ENCODE results near the gene PTCD1. TPM values are rescaled to one million over a fixed set of nuclear protein-coding genes. Genes with fewer than 3 reads are reported as not detected.
"Not testable (repeated sequence)": the region's sequence is repeated elsewhere in the genome, so short reads cannot be mapped to it uniquely, and the experiment has no call there.

PTCD1 gene
- total RNA-seq, 1 experiment from 2014 or later, result 6.5 TPM

DNA sequence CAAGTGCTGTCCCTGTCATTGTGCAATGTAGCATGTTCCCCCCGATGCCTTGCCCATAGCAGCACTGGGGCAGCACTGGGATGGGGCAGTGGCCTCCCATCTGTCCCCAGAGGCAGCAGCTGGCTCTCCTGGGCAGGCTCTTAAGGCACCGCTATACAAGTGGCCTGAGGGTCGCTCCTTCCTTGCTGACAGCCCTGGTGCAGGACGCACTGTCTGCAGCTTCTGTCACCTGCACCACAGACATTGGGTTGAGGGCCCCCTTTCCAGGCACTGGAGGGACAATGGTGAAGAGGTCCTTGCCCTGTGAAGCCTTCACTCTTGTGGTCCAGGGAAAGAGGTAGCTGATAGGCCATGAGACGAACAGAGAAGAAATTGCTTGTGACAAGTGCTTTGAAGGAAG lies 10.7 kb upstream of the PTCD1 start:
- no peak for DNase-seq (ENCODE audit: low read depth)

DNA sequence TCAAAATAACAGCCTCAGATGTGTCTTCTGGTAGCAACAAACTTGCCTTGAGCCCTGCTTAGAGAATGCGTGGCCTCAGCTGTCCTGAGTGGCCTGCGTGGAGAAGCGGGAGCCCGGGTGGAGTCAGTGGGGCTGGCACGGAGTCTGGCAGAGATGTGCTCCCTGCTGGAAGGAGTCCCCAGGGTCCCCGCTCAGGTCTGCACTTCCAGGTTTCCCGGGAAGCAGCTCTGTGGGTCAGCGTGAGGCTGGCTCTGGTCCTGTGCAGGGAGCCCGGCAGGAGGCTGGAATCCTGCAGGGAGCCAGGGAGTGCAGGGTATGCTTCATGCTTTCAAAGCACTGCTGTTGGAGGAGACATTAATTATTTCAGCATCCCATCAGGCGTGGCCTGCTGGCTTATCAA lies 10.3 kb upstream of the PTCD1 start:
- DNase-seq (ENCODE audit: low read depth), result no peak

DNA sequence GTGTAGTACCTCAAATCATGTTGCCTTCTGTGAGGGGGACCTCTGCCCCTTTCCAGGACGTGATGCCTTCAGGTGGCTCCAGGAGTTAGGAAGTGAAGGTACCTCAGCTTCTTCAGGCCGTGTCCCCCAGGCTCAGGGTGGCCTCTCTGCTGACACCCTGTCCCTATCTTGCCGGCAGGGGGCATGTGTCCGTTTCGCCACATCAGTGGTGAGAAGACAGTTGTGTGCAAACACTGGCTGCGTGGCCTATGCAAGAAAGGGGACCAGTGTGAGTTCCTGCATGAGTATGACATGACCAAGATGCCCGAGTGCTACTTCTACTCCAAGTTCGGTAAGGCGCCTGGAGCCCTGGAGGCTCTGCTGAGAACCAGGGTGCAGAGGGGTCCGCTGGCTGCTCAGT lies 9.3 kb upstream of the PTCD1 start:
- DNase-seq (ENCODE audit: low read depth), result no peak

DNA sequence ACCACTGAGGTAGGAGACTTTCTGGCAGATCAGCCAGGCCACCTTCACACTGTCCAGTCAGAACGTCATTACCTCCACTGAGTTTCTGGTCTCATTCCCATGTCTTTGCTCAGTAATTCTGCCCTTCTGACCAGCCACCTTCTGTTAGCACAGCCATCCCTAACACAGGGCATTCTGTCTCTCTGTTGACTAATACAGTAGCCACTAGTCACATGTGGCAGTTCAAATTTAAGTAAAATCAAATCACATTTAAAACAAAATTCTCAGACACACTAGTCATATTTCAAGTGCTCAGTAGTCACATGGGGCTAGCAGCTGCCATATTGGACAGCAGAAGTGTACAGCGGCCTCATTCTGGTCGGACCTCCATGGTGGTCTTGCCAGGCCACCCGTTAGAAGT lies 7.5 kb upstream of the PTCD1 start:
- no peak for DNase-seq (ENCODE audit: low read depth)

DNA sequence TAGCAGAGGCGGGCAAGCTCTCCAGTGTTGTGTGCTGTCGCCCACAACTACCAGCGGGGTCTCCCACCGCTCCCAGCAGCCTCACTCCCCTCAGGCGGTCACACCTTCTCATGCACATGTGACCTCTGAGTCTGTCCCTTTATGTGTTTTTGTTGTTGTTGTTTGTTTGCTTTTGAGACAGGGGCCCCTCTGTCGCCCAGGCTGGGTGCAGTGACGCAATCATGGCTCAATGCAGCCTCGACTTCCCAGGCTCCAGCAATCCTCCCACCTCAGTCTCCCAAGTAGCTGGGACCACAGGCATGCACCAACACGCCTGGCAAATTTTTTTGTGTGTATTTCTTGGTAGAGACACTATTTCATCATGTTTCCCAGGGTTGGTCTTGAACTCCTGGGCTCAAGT lies 1.6 kb upstream of the PTCD1 start:
- DNase-seq (ENCODE audit: low read depth), result no peak

DNA sequence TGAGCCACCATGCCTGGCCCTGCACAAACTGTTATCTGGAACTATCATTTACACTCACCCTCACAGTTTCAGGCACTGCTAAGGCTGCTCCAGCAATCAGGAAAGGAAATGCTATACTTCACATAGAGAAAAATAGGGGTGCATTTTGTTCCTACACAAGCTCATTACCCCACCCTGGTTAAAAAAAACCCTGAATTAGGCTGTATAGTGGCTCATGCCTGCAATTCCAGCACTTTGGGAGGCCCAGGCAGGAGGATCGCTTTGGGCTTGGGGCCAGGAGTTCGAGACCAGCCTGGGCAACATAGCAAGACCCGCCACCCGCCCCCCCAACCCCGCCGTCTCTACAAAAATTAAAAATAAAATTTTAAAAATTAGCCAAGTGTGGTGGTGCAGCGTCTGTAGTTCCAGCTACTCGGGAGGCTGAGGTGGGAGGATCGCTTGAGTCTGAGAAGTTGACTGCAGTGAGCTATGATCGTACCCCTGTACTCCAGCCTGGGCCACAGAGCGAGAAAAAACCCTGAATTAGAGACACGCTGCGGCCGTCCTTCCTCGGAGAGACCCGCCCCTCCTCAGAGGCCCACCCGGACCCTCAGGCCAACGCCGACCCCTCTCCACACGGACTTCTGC lies 539 bp downstream of the PTCD1 start:
- no peak for DNase-seq (ENCODE audit: low read depth)

DNA sequence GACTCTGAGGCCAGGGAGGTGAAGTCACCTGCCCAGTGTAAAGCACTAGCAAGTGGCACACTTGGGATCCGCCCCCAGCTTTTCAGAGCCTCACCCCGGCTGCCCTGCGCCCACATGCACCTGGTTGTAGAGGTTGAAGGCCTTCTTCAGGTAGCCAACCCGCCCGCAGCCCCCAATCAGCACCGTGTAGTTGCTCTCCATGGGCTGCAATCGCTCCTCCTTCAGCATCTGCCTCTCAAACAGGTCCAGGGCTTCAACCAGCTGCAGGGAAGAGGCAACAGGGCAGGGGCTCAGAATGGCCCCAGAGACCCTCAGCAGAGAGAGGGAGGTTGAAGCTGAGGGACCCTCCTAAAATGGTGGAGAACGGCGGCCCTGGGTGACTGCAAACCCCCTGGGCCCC lies 5.4 kb downstream of the PTCD1 start:
- DNase-seq (ENCODE audit: low read depth), result no peak

DNA sequence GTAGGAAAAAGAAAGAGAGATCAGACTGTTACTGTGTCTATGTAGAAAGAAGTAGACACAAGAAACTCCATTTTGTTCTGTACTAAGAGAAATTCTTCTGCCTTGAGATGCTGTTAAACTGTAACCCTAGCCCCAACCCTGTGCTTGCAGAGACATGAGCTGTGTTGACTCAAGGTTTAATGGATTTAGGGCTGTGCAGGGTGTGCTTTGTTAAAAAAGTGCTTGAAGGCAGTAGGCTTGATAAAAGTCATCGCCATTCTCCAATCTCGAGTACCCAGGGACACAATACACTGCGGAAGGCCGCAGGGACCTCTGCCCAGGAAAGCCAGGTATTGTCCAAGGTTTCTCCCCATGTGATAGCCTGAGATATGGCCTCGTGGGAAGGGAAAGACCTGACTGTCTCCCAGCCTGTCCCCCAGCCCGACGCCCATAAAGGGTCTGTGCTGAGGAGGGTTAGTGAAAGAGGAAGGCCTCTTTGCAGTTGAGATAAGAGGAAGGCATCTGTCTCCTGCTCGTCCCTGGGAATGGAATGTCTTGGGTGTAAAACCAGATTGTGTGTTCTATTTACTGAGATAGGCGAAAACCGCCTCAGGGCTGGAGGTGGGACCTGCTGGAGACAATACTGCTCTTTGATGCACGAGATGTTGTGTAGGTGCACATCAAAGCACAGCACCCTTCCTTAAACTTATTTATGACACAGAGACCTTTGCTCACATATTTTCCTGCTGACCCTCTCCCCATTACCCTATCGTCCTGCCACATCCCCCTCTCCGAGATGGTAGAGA lies 6.7 kb downstream of the PTCD1 start:
- DNase-seq (ENCODE audit: low read depth), result not testable (repeated sequence)

DNA sequence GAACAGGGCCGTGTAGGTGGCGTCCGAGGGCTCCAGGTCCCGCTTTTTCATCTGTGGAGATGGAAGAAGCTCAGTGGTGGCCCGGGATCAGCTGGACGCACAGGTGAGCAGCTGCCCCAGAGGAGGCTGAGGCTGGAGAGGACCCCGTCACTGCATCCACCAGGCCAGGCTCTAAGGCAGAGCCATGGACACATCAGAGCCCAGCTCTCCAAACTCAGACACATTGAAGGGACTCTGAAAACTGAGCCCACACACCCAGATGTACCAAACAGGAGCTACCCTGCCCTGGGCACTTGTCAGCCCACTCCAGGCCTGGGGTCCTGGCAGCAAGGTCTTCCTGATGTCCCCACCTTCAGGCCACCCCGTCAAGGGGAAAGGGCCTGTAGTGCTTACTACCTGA lies 8.8 kb downstream of the PTCD1 start:
- no peak for DNase-seq (ENCODE audit: low read depth)

DNA sequence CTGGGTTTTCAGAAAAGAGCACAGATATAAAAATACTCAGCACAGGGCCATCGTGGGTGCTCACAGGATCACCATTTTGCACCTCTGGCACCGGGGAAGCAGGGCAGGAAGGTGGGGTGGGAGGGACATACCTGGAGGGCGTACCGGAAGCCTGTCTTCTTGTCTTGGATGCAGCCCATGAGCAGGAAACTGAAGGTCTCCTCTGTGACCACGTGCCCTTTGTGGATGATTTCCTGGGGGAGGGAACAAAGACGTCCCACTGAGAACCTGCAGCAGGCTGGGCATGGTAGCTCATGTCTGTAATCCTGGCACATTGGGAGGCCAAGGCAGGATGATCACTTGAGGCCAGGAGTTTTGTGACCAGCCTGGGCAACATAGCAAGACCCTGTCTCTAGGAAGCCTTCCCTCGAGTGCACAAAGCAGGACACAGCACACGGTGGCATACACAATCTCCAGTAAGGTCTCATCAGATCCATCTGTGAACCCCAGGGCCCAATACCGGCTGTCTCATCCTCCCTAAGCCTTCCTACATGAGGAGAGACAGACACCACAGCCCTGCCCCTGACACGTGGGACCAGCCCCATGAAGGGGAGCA lies 9.5 kb downstream of the PTCD1 start:
- no peak for DNase-seq (ENCODE audit: low read depth)

DNA sequence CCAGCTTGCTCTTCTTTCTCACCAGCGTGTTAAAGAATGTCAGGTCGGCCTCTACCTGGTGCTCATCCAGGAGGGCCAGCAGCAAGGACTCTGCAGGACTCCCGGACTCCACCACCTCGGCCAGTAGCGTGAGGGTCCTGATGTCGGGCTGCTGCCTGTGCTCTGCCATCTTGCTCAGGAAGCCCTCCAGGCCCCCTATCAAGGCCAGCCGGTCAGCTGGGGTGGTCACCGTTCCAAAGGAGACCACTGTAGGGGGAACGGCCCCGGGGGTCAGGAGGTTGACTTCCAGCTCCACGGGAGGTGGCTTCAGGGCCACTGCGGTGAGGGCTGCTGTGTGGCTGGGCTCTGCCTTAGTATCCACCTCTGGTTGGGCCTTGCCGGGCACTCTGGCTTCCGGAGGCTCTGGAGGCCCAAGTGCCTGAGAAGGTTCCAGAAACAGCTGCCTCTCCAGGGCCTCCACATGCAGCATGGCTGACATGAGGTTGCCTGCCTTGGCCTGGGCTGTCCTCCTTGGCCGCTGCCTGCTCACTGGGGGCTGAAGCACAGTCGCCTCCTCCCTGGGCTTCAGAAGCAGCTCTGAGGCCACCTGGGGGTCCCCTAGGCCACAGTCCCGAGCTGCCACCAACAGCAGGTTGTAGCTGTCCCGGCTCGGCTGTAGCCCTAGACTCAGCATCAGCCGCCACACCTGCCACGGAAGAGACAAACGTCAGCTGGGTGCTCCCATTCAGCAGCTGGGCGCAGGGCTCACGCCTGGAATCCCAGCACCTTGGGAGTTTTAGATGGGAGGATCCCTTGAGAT lies 13.5 kb downstream of the PTCD1 start:
- no peak for DNase-seq (ENCODE audit: low read depth)

DNA sequence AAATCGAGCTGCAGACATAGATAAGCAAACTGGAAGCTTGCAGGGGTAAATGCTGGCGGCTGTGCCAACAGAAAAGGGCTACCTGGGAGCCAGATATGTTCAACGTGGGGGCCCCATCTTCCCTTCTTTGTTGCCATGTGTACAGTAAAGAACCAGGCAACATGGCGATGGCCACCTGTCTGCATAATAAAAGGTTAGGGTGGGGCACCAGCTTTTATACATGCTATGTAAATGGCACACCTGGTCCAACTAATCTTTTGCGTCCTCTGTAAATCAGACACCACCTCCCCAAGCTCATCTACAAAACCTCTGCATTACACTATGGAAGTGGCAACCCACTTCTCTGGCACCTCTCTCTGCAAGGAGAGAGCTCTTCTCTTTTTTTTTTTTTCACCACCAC lies 16.0 kb downstream of the PTCD1 start:
- no peak for DNase-seq (ENCODE audit: low read depth)

DNA sequence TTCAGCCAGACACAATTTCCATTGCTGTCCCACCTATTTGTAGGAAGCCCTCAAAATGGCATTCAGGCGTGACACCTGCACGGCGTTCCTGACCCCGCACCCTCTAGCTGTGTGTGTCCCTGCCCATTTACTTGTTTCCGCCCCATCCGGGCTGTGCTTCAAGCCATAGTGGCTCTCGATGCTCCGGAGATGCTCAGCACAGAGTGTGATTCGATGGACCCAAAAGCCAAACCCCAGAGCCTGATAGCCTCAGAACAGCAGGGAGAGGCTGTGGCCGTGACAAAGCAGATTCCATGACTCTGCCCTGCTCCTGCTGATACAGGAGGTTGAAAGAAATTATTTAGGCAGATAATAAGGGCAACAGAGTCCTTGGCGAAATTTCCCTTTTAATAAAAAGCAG lies 16.4 kb downstream of the PTCD1 start:
- no peak for DNase-seq (ENCODE audit: low read depth)

DNA sequence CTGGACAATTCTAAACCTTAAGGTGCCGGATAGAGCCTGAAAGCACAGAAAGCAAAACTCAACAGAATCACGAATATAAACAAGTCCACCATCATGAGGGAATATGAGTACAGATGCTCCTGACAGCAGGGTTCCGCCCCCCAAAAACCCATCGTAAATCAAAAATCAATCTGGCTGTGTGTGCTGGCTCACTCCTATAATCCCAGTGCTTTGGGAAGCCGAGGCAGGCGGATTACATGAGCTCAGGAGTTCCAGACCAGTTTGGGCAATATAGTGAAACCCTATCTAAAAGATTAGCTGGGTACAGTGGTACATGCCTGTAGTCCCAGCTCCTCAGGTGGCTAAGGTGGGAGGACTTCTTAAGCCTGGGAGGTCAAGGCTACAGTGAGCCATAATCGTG lies 17.6 kb downstream of the PTCD1 start:
- no peak for DNase-seq (ENCODE audit: low read depth)

DNA sequence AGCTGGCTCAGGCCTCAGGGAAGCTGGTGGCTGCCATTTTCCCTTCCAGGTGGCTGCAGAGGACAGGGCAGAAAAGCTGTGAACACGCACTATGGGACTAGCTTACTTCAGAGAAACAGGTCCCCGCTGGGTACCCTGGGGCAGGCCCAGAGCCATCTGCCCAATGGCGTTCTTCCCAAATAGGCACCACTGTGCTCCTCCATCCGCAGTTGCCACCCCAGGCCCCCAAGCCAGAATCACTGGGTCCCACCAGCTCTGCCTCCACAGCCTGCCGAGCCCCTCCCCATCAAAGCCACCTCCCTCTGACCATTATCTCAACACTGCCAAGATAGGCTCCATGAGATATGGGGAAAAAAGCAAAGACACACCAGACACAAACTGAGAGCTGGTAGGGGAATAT lies 18.4 kb downstream of the PTCD1 start:
- no peak for DNase-seq (ENCODE audit: low read depth)

DNA sequence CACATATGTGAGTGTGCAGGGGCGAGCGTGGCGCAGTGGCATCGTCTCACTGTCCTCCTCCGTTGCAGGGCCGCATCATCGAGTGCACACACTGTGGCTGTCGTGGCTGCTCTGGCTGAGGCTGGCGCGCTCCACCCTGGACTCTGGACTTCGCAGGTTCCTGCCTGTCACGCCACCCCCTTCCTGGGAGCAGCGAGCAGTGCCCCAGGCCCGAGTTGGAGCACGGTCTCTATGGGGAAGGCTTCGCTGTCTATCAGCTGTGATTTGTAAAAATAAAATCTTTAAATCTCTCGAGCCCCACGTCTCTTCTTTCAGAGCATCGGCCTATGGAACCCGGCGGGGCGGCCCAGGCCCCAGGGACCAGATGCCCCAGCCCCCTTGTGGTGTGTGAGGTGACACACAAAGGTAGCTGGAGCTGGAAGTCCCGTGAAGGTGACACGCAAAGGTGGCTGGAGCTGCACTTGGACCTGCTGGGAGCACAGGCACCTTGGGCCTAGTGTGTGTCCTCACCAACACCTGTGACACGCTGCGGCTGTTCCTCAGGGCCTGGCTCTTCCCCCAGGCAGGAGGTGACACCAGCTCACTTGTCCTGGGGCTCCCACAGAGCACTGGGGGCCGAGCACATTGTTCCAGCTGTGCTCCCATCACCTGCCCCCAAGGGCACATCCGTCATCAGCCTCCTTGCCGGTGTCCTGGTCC lies 19.1 kb downstream of the PTCD1 start:
- DNase-seq (ENCODE audit: low read depth), result no peak

DNA sequence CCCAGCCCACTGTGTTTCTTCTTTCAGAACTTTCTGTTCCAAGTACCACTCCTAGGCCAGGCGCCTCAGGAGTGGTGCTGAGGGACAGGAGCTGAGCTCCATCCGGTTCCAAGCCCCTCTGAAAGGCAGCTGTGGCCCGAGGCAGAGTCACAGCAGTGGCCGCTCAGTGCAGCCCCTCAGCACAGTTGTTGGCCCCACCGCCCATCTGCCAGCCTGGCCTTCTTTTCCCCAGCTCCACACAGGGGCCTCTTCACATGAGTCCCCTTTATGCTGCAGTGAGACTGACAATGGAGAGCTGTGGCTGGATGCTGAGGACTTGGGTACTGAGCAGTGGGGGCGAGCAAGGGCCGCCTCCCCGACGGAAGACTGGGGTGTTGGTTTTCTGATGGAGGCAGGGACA lies 20.3 kb downstream of the PTCD1 start:
- no peak for DNase-seq (ENCODE audit: low read depth)

DNA sequence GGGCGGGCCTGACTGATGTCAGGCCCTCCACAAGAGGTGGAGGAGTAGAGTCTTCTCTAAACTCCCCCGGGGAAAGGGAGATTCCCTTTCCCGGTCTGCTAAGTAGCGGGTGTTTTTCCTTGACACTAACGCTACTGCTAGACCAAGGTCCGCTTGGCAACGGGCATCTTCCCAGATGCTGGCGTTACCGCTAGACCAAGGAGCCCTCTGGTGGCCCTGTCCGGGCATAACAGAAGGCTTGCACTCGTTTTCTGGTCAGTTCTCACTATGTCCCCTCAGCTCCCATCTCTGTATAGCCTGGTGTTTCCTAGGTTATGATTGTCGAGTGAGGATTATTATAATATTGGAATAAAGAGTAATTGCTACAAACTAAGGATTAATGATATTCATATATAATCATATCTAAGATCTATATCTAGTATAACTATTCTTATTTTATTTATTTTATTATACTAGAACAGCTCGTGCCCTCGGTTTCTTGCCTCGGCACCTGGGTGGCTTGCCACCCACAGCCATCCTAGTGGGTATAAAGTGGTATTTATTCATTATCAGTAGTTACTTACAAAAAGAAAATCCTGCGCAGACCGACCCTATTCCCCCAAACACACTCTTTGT lies 23.0 kb downstream of the PTCD1 start:
- DNase-seq (ENCODE audit: low read depth), result peak; percentile 62

DNA sequence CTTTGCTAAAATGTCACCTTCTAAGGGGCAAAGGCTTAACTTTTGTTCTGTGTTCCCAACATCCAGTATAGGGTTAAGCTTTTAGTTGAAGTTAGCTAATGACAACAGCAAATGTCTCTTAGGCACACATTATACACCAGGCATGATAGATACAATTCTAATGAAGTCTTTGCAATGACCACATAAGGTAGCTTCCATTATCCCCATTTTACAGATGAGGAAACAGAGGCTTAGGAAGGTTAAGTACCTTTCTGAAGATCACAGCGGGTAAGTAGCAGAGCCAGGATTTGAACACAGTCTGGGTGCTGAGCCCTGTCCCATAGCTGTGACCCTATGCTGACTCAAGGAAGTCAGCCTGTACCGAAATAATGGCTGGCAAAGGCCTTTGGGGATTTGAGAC lies 28.0 kb downstream of the PTCD1 start:
- no peak for DNase-seq (ENCODE audit: low read depth)

DNA sequence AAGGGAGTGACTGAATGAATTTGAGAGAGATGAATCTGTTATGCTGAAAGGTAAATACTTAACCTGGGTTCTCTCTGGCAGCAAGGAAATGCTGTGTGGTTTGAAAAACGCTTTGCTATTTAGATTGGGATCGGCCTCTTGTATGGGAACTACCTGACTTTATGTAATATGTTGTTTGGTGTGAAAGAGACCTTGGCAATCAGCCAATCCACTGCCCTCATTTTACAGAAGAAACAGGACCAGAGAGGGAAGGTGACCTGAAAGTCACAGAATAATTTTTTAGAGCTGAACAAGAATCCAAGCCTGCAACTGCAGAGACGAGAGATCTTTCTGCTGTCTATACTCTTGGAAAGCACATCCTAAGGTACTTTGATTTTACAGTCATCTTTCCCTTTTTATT lies 28.8 kb downstream of the PTCD1 start:
- DNase-seq (ENCODE audit: low read depth), result no peak

DNA sequence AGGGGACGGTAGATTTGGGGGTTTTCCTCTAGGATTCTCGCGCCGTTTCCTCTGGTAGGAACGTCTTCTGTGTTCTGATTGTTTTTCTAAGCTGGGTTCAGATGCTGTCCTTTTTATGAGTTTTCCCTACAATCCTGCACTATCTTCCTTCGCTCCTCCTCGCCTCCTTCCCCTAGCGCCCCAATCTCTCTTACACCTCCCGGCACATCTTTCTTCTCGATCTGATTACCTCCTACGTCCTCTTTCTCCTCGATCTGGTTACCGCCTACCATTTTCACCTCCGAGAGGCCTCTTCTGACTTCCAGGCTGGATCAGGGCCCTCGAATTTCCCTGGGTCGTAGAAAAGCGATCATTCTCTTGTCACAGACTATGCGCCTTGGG lies 29.4 kb downstream of the PTCD1 start:
- no peak for DNase-seq (ENCODE audit: low read depth)
